Esophagus (tissue), 2 donors: ENCODE results near the gene GPR18. TPM values are rescaled to one million over a fixed set of nuclear protein-coding genes. Genes with fewer than 3 reads are reported as not detected.
"Not testable (repeated sequence)": the region's sequence is repeated elsewhere in the genome, so short reads cannot be mapped to it uniquely, and the experiment has no call there.

ENCODE experiments used
- H3K27ac ChIP-seq, 2 donors: one replicate each; pipeline ENCODE4 v1.5.1; 2013; ENCODE audit warnings: low read depth in 2 of 2, mild to moderate bottlenecking in 2 of 2, inconsistent platforms in 1 of 2, low read length in 1 of 2, moderate library complexity in 1 of 2
- H3K27me3 ChIP-seq, 2 donors: one replicate each; pipeline ENCODE4 v1.6.1; 2013; ENCODE audit warnings: low read length in 2 of 2, control low read depth in 1 of 2, mild to moderate bottlenecking in 1 of 2; ENCODE audit not compliant: insufficient read depth in 2 of 2, control insufficient read depth in 1 of 2
- H3K36me3 ChIP-seq, 2 donors: one replicate each; pipeline ENCODE4 v1.6.1; 2013; ENCODE audit warnings: low read length in 1 of 2; ENCODE audit not compliant: control insufficient read depth in 2 of 2, insufficient read depth in 2 of 2
- H3K4me1 ChIP-seq, 2 donors: one replicate each; pipeline ENCODE4 v1.6.1; 2013; ENCODE audit warnings: low read length in 1 of 2; ENCODE audit not compliant: control insufficient read depth in 2 of 2, insufficient read depth in 2 of 2
- H3K4me3 ChIP-seq, 2 donors: one replicate each; pipeline ENCODE4 v1.5.1; 2013; ENCODE audit warnings: low read length in 2 of 2, mild to moderate bottlenecking in 2 of 2, low read depth in 1 of 2, moderate library complexity in 1 of 2
- H3K9me3 ChIP-seq, 2 donors: one replicate each; pipeline ENCODE4 v1.6.1; 2013; ENCODE audit warnings: mild to moderate bottlenecking in 2 of 2, low read depth in 1 of 2, low read length in 1 of 2, moderate library complexity in 1 of 2; ENCODE audit not compliant: control insufficient read depth in 2 of 2, insufficient read depth in 1 of 2
- WGBS, 2 donors: extraction: QIAGEN DNeasy Blood & Tissue Kit; methylation state at CpG; one replicate each; pipeline ENCODE4 v1.1.7; 2013; 5-methylcytosine and 5-hydroxymethylcytosine counted together
- polyA plus RNA-seq, 2 donors: library from polyadenylated mRNA; stranded (reverse); fragments of 200-250 nt; gene quantifications; one replicate each; pipeline ENCODE4 v1.2.3, GENCODE V29; 2013
- donor health status: healthy with polysubstance abuse.
- donor health status: Bipolar disorder and iron deficiency.

The GPR18 gene
- polyA plus RNA-seq, 2 donors, result 0.12 to 0.24 TPM

DNA sequence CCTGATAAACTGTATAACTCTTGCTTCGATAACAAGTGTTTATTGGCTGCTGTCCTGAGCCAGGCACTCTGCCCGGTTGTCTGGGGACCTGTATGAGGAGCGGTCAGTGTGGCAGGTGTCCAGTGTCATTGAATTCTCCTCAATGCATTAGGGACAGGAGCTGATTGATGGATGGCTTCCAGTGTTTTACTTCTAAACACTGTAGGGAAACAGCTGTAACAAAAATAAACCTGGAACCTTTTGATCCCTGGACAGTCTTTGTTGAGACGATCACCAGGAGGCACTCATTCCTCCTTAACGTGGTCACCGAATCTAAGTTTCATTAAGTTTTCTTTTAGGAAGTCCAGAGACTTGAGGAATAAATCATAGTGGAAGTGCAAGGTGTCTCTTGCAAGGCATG lies 39.6 kb downstream of the GPR18 start:
- Histone ChIP-seq H3K4me3 (no peak overlapping the region), H3K36me3 (peaks cover 0 to 3% of the 10 kb centered on the region in 2 donors), H3K4me1 (peaks cover 6 to 13% of the 10 kb centered on the region in 2 donors), H3K9me3 (no peaks in the 10 kb centered on the region), H3K27me3 (no peaks in the 10 kb centered on the region), H3K27ac (peak overlapping the region; percentile 74 to 90)
- 17 to 21% methylated on average over 6 of the region's 6 CpGs for WGBS, 2 donors

GRCh38 chr13:99218126-99218525 lies 40.1 kb downstream of the GPR18 start:
- peak overlapping the region in 1 of 2 donors; percentile 90 for H3K27ac ChIP-seq
- peaks cover 6 to 13% of the 10 kb centered on the region in 2 donors for H3K4me1 ChIP-seq
- no peak overlapping the region for H3K4me3 ChIP-seq
- no peaks in the 10 kb centered on the region for H3K27me3 ChIP-seq
- H3K36me3 ChIP-seq, result peaks cover 0 to 3% of the 10 kb centered on the region in 2 donors
- H3K9me3 ChIP-seq, result no peaks in the 10 kb centered on the region

GRCh38 chr13:99217461-99218110 lies 40.6 kb downstream of the GPR18 start:
- WGBS, 2 donors, result 62 to 67% methylated on average over 20 of the region's 20 CpGs
- Histone ChIP-seq H3K27me3 (no peaks in the 10 kb centered on the region), H3K4me3 (no peak overlapping the region), H3K36me3 (peaks cover 0 to 3% of the 10 kb centered on the region in 2 donors), H3K4me1 (peaks cover 6 to 13% of the 10 kb centered on the region in 2 donors), H3K27ac (peak overlapping the region in 1 of 2 donors; percentile 10), H3K9me3 (no peaks in the 10 kb centered on the region)

DNA sequence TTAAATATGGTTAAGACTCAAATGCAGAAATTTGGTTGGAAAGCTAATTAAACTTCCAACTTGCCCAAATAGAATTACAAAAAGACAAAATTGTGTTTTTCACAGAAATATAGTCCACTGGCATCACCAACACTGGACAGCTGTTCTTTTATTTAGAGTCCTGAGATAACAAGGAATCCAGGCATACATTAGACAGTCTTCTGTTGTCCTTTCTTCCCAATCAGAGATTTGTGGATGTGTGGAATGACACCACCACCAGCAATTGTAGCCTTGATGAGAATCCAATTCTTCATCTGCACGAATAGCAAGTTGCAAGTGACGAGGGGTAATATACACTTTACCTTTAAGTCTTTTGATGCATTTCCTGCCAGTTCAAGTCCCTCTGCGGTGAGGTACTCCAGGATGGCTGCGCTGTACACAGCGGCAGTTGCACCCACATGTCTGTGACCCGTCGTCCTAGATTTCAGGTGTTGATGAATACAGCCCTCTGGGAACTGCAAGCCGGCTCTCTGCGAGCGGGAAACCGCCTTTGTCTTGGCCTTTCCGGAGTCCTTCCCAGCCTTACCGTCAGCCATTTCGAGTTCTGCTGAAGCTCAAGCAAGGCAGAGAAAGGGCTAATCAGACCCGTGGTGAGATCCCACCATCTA lies 42.9 kb downstream of the GPR18 start:
- H3K27ac ChIP-seq, result peak overlapping the region in 1 of 2 donors; percentile 37
- 71 to 80% methylated on average over 15 of the region's 15 CpGs for WGBS, 2 donors
- H3K4me1 ChIP-seq, result peaks cover 6 to 14% of the 10 kb centered on the region in 2 donors
- peaks cover 0 to 5% of the 10 kb centered on the region in 2 donors for H3K36me3 ChIP-seq
- no peak overlapping the region for H3K4me3 ChIP-seq
- H3K9me3 ChIP-seq, result no peaks in the 10 kb centered on the region
- H3K27me3 ChIP-seq, result no peaks in the 10 kb centered on the region

- no peak overlapping the region for H3K4me3 ChIP-seq
- H3K9me3 ChIP-seq, result no peaks in the 10 kb centered on the region
- peaks cover 6 to 14% of the 10 kb centered on the region in 2 donors for H3K4me1 ChIP-seq
- peak overlapping the region; percentile 69 to 88 for H3K27ac ChIP-seq
- H3K36me3 ChIP-seq, result peaks cover 0 to 5% of the 10 kb centered on the region in 2 donors
- no peaks in the 10 kb centered on the region for H3K27me3 ChIP-seq
- WGBS, 2 donors, result 43 to 47% methylated on average over 1 of the region's 1 CpG
These were observed 43.4 kb downstream of the GPR18 start for GRCh38 chr13:99214731-99215130.

GRCh38 chr13:99214232-99214631 lies 43.9 kb downstream of the GPR18 start:
- WGBS, 2 donors, result 43 to 47% methylated on average over 7 of the region's 7 CpGs
- Histone ChIP-seq H3K4me1 (peaks cover 6 to 16% of the 10 kb centered on the region in 2 donors), H3K4me3 (no peak overlapping the region), H3K36me3 (peaks cover 0 to 5% of the 10 kb centered on the region in 2 donors), H3K27ac (peak overlapping the region; percentile 69 to 88), H3K9me3 (no peaks in the 10 kb centered on the region), H3K27me3 (no peaks in the 10 kb centered on the region)

GRCh38 chr13:99211421-99212035 lies 46.7 kb downstream of the GPR18 start:
- H3K4me1 ChIP-seq, result peaks cover 6 to 12% of the 10 kb centered on the region in 2 donors
- WGBS, 2 donors, result 94 to 96% methylated on average over 5 of the region's 5 CpGs
- H3K36me3 ChIP-seq, result peaks cover under 1 to 2% of the 10 kb centered on the region in 2 donors
- no peak overlapping the region for H3K27ac ChIP-seq
- H3K9me3 ChIP-seq, result no peaks in the 10 kb centered on the region
- H3K4me3 ChIP-seq, result no peak overlapping the region
- no peaks in the 10 kb centered on the region for H3K27me3 ChIP-seq

- peaks cover 6 to 12% of the 10 kb centered on the region in 2 donors for H3K4me1 ChIP-seq
- 87% methylated on average over 9 of the region's 9 CpGs for WGBS, 2 donors
- not testable (repeated sequence) for H3K27me3 ChIP-seq, H3K36me3 ChIP-seq, H3K4me3 ChIP-seq, H3K27ac ChIP-seq, H3K9me3 ChIP-seq
These were observed 47.6 kb downstream of the GPR18 start for GRCh38 chr13:99210627-99211026.

DNA sequence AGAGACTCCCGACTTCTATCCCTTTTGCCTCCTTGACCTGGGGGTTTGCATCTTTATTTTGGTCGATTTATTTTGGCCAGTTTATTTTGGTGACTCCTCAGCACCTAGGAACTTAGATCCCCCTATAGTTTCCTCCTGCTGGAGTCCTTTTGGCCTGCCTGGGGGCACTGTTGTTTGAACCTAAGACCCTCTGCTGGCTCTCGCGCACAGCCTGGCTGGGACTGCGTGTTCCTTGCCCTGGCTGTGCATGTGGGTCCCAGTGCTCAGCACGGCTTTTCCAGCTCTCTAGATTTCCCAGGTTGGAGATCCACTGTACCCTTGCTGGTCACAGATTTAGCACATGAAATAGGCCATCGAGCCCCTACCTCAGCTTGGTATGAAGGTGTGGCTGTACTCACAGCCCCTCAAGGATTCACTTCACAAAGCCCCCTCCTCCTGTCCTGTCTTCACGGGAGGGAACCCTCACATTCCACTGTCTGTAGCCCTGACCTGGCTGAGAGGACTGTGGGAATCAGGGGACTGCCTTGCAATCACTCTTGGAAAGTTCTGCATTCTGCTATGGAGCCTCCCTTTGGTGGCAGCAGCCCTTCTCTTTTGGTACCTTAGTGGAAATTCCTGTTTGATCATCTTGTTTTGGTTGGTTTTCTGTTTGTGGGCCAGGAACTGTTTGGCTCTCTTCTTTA lies 49.2 kb downstream of the GPR18 start:
- 74 to 79% methylated on average over 8 of the region's 8 CpGs for WGBS, 2 donors
- no peaks in the 10 kb centered on the region for H3K27me3 ChIP-seq
- H3K27ac ChIP-seq, result peak overlapping the region; percentile 82 to 85
- peaks cover 4 to 10% of the 10 kb centered on the region in 2 donors for H3K4me1 ChIP-seq
- no peaks in the 10 kb centered on the region for H3K9me3 ChIP-seq
- H3K36me3 ChIP-seq, result peaks cover 3 to 5% of the 10 kb centered on the region in 2 donors
- H3K4me3 ChIP-seq, result no peak overlapping the region
